ENCODE results near the gene LRRC55.

LRRC55 gene

GRCh38 chr11:57202281-57202680 is 20.5 kb downstream of the LRRC55 start:
- no peak for DNase-seq (ENCODE audit: low read depth in 1 of 2, low spot score in 1 of 2)

GRCh38 chr11:57203359-57203758 is 21.6 kb downstream of the LRRC55 start:
- no peak for DNase-seq (ENCODE audit: low read depth in 1 of 2, low spot score in 1 of 2)

GRCh38 chr11:57203882-57204480 is 22.2 kb downstream of the LRRC55 start:
- no peak for DNase-seq (ENCODE audit: low read depth in 1 of 2, low spot score in 1 of 2)

GRCh38 chr11:57205041-57205641 is 23.4 kb downstream of the LRRC55 start:
- DNase-seq (ENCODE audit: low read depth in 1 of 2, low spot score in 1 of 2): no peak

- DNase-seq (ENCODE audit: low read depth in 1 of 2, low spot score in 1 of 2): no peak
Measured at GRCh38 chr11:57207168-57207567, 25.4 kb downstream of the LRRC55 start.

- no peak for DNase-seq (ENCODE audit: low read depth in 1 of 2, low spot score in 1 of 2)
Measured at GRCh38 chr11:57210781-57211180, 29.0 kb downstream of the LRRC55 start.

GRCh38 chr11:57213342-57214097 is 31.8 kb downstream of the LRRC55 start:
- DNase-seq (ENCODE audit: low read depth in 1 of 2, low spot score in 1 of 2): no peak

GRCh38 chr11:57214098-57214417 is 32.3 kb downstream of the LRRC55 start:
- DNase-seq (ENCODE audit: low read depth in 1 of 2, low spot score in 1 of 2): no peak

GRCh38 chr11:57214494-57214893 is 32.7 kb downstream of the LRRC55 start:
- no peak for DNase-seq (ENCODE audit: low read depth in 1 of 2, low spot score in 1 of 2)

- DNase-seq (ENCODE audit: low read depth in 1 of 2, low spot score in 1 of 2): no peak
Measured at GRCh38 chr11:57216463-57216862, 34.7 kb downstream of the LRRC55 start.

- DNase-seq (ENCODE audit: low read depth in 1 of 2, low spot score in 1 of 2): no peak
Measured at GRCh38 chr11:57217053-57217452, 35.3 kb downstream of the LRRC55 start.

GRCh38 chr11:57219021-57219627 is 37.4 kb downstream of the LRRC55 start:
- no peak for DNase-seq (ENCODE audit: low read depth in 1 of 2, low spot score in 1 of 2)

- DNase-seq (ENCODE audit: low read depth in 1 of 2, low spot score in 1 of 2): no peak
Measured at GRCh38 chr11:57222239-57222638, 40.5 kb downstream of the LRRC55 start.

GRCh38 chr11:57223601-57224000 is 41.8 kb downstream of the LRRC55 start:
- no peak for DNase-seq (ENCODE audit: low read depth in 1 of 2, low spot score in 1 of 2)

- no peak for DNase-seq (ENCODE audit: low read depth in 1 of 2, low spot score in 1 of 2)
Measured at GRCh38 chr11:57224128-57224527, 42.4 kb downstream of the LRRC55 start.

GRCh38 chr11:57224537-57224936 is 42.8 kb downstream of the LRRC55 start:
- no peak for DNase-seq (ENCODE audit: low read depth in 1 of 2, low spot score in 1 of 2)

- no peak for DNase-seq (ENCODE audit: low read depth in 1 of 2, low spot score in 1 of 2)
Measured at GRCh38 chr11:57228600-57228999, 46.8 kb downstream of the LRRC55 start.

GRCh38 chr11:57230316-57230715 is 48.6 kb downstream of the LRRC55 start:
- no peak for DNase-seq (ENCODE audit: low read depth in 1 of 2, low spot score in 1 of 2)

GRCh38 chr11:57230791-57231538 is 49.2 kb downstream of the LRRC55 start:
- DNase-seq (ENCODE audit: low read depth in 1 of 2, low spot score in 1 of 2): no peak

GRCh38 chr11:57231539-57232253 is 49.9 kb downstream of the LRRC55 start:
- DNase-seq (ENCODE audit: low read depth in 1 of 2, low spot score in 1 of 2): no peak

GRCh38 chr11:57233702-57234101 is 51.9 kb downstream of the LRRC55 start:
- DNase-seq (ENCODE audit: low read depth in 1 of 2, low spot score in 1 of 2): no peak

Data from activated CD4-positive, alpha-beta T cell treated with anti-CD3 and anti-CD28 coated beads, Interleukin-2, amount 50 U/mL, for 24 hours (primary cell).